GM10248 (cell line): ENCODE results near the gene CAMTA1.
"Not testable (repeated sequence)": the region's sequence is repeated elsewhere in the genome, so short reads cannot be mapped to it uniquely, and the experiment has no call there.

Source experiments
- CTCF ChIA-PET: fragments of 300-600 bp; sonication (Branson Sonifier 250); formaldehyde crosslinking; extraction: SDS; loops from one replicate; lab custom pipeline; 2021; ENCODE audit warnings: antibody characterized with exemption; lab: Yijun Ruan, JAX
- POLR2A ChIA-PET: fragments of 350-650 bp; sonication (Branson Sonifier 250); formaldehyde crosslinking; extraction: SDS; loops from one replicate; lab custom pipeline; 2020; ENCODE audit warnings: antibody characterized with exemption; lab: Yijun Ruan, JAX
- DNase-seq: peaks from one replicate; pipeline ENCODE4 v3.0.0; 2012; ENCODE audit errors: extremely low spot score
- CTCF ChIP-seq: IDR thresholded peaks from 2 replicates; pipeline ENCODE4 v1.5.1; 2012; ENCODE audit warnings: mild to moderate bottlenecking, low read depth; ENCODE audit errors: extremely low read depth, missing control alignments, control extremely low read depth

The CAMTA1 gene

GRCh38 chr1:7374563-7375160 is 589.4 kb downstream of the CAMTA1 start:
- no peak for TF ChIP-seq CTCF
- POLR2A ChIA-PET: no interaction called here
- CTCF ChIA-PET: no interaction called here
- DNase-seq: no peak

GRCh38 chr1:7375329-7375728 is 590.1 kb downstream of the CAMTA1 start:
- no peak for DNase-seq
- ChIA-PET CTCF (interaction anchor here (1.0 to 1.9 kb wide), 2 partner anchors 9 to 13 kb away, joined by 3 to 7 read pairs; no protein-coding TSS in a partner anchor), POLR2A (no interaction called here)
- TF ChIP-seq CTCF: no peak

GRCh38 chr1:7375781-7376660 is 590.8 kb downstream of the CAMTA1 start:
- ChIA-PET CTCF (interaction anchor here (1.0 to 1.9 kb wide), 3 partner anchors 10 to 13 kb away, joined by 3 to 7 read pairs (median 4); no protein-coding TSS in a partner anchor), POLR2A (no interaction called here)
- no peak for DNase-seq
- no peak for TF ChIP-seq CTCF

GRCh38 chr1:7376676-7377075 is 591.4 kb downstream of the CAMTA1 start:
- POLR2A ChIA-PET: no interaction called here
- CTCF ChIA-PET: interaction anchor here (1.3 to 1.9 kb wide), 2 partner anchors 9 to 10 kb away, joined by 4 to 7 read pairs; no protein-coding TSS in a partner anchor
- DNase-seq: no peak
- TF ChIP-seq CTCF: no peak

GRCh38 chr1:7378346-7379130 is 593.3 kb downstream of the CAMTA1 start:
- TF ChIP-seq CTCF: no peak
- no peak for DNase-seq
- POLR2A ChIA-PET: no interaction called here
- CTCF ChIA-PET: no interaction called here

- DNase-seq: no peak
- CTCF ChIA-PET: no interaction called here
- TF ChIP-seq CTCF: no peak
- POLR2A ChIA-PET: no interaction called here
These were observed 594.3 kb downstream of the CAMTA1 start for GRCh38 chr1:7379441-7379971.

- DNase-seq, CTCF ChIA-PET: not testable (repeated sequence)
These were observed 594.8 kb downstream of the CAMTA1 start for GRCh38 chr1:7380068-7380467.

More at GRCh38 chr1:7380068-7380467, 594.8 kb downstream of the CAMTA1 start:
- POLR2A ChIA-PET: not testable (repeated sequence)
